Spleen (tissue), 7 donors: ENCODE results near the gene IKZF3.

Experiments used
- POLR2A ChIP-seq, 3 donors: fragments of 450-650 bp; IDR thresholded peaks; one replicate each; pipeline ENCODE4 v1.5.1; 2017; ENCODE audit warnings: antibody characterized with exemption in 3 of 3, mild to moderate bottlenecking in 1 of 3
- TF ChIP-seq, protein P1 (sequence below), 11 experiments: fragments of 200-600 bp in 7 of 11; fragments of 450-650 bp in 4 of 11; sonication (generic) in 4 of 11; IDR thresholded peaks in 8 of 11; conservative IDR thresholded peaks in 3 of 11; 1 replicate in 7 of 11; 2 replicates in 4 of 11; pipeline versions ENCODE4 v1.4.0 to v1.8.0; 2016 to 2021; ENCODE audit warnings: antibody characterized with exemption in 11 of 11, inconsistent platforms in 4 of 11, mild to moderate bottlenecking in 1 of 11
- donor health status: DM: no; HTN: no; CAD: no; lungs with moderate emphysema.
- donor health status: DM: no; HTN: no; CAD: no.
- donor health status: DM: no; HTN: no; CAD: no.

DNA sequence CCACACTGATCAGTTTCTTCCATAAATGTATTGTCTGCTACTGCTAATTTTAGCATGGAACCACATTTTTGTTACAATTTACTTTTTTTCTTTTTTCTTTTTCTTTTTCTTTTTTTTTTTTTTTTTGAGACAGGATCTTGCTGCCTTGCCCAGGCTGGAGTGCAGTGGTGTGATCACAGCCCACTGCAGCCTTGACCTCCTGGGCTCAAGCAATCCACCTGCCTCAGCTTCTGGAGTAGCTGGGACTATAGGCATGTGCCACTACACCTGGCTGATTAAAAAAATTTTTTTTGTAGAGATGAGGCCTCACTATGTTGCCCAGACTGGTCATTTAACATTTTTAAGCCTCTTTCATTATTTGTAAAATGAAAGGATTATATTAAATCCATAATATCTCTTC is 23.0 kb upstream of the IKZF3 start:
- TF ChIP-seq, protein P1, sequence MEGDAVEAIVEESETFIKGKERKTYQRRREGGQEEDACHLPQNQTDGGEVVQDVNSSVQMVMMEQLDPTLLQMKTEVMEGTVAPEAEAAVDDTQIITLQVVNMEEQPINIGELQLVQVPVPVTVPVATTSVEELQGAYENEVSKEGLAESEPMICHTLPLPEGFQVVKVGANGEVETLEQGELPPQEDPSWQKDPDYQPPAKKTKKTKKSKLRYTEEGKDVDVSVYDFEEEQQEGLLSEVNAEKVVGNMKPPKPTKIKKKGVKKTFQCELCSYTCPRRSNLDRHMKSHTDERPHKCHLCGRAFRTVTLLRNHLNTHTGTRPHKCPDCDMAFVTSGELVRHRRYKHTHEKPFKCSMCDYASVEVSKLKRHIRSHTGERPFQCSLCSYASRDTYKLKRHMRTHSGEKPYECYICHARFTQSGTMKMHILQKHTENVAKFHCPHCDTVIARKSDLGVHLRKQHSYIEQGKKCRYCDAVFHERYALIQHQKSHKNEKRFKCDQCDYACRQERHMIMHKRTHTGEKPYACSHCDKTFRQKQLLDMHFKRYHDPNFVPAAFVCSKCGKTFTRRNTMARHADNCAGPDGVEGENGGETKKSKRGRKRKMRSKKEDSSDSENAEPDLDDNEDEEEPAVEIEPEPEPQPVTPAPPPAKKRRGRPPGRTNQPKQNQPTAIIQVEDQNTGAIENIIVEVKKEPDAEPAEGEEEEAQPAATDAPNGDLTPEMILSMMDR (IDR thresholded peaks at IDR 0.05 in 8 of 11, conservative IDR thresholded peaks at IDR 0.05 in 3 of 11), result no peak
- TF ChIP-seq POLR2A (IDR thresholded peaks at IDR 0.05), result no peak
